BLaER1 (cell line): ENCODE data around the gene VEPH1.

Experiments
- H3K27ac ChIP-seq: shearing (Covaris generic); formaldehyde crosslinking; 2 replicates; pipeline ENCODE4 v1.8.1; 2022
- H3K27me3 ChIP-seq: shearing (Covaris generic); formaldehyde crosslinking; 2 replicates; pipeline ENCODE4 v1.8.1; 2022
- H3K36me3 ChIP-seq: shearing (Covaris generic); formaldehyde crosslinking; 2 replicates; pipeline ENCODE4 v1.8.1; 2022
- H3K4me1 ChIP-seq: shearing (Covaris generic); formaldehyde crosslinking; 2 replicates; pipeline ENCODE4 v1.8.1; 2022
- H3K4me2 ChIP-seq: shearing (Covaris generic); formaldehyde crosslinking; 2 replicates; pipeline ENCODE4 v1.8.1; 2022
- H3K4me3 ChIP-seq: shearing (Covaris generic); formaldehyde crosslinking; 2 replicates; pipeline ENCODE4 v1.8.1; 2022
- H3K9ac ChIP-seq: shearing (Covaris generic); formaldehyde crosslinking; 2 replicates; pipeline ENCODE4 v1.8.1; 2022
- H3K9me3 ChIP-seq: shearing (Covaris generic); formaldehyde crosslinking; 2 replicates; pipeline ENCODE4 v1.8.1; 2022
- H4K20me1 ChIP-seq: shearing (Covaris generic); formaldehyde crosslinking; 2 replicates; pipeline ENCODE4 v1.8.1; 2022
- Cebpa-rat ChIP-seq: shearing (Covaris generic); IDR thresholded peaks from 2 replicates; pipeline ENCODE4 v1.8.1; 2022

VEPH1 gene

DNA sequence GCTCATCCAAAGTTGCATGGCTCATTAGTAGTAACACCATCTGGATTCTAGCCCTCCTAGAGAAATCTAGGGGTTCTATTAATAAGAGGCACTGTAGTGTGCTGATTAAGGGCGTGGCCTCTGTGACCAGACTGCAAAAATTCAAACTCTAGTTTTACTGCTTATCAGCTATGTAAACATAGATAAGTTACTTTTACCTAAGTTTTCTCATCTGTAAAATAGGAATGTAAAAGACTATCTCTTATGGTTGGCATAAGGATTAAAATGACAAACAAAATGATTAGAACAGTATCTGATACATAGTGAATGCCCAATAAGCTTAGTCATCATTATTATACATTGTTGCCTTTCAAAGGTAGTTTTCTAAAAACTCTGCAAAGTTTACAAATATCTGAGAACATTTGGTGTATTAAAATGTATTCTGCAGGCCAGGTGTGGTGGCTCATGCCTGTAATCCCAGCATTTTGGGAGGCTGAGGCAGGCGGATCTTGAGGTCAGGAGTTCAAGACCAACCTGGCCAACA is 62.1 kb downstream of the VEPH1 start:
- Histone ChIP-seq H4K20me1 (no peaks in the 10 kb centered on the region), H3K4me3 (no peak overlapping the region), H3K36me3 (peaks cover 9% of the 10 kb centered on the region; the same call in 1 of the 2 replicates), H3K4me2 (no peak overlapping the region), H3K27me3 (no peaks in the 10 kb centered on the region), H3K27ac (no peak overlapping the region), H3K9me3 (peaks cover 18% of the 10 kb centered on the region), H3K4me1 (no peaks in the 10 kb centered on the region), H3K9ac (no peak overlapping the region)
- no peak for TF ChIP-seq Cebpa-rat

- no peak overlapping the region for H3K4me3 ChIP-seq
- no peak overlapping the region for H3K9ac ChIP-seq
- peaks cover 18% of the 10 kb centered on the region for H3K9me3 ChIP-seq
- H4K20me1 ChIP-seq = no peaks in the 10 kb centered on the region
- no peak overlapping the region for H3K4me2 ChIP-seq
- no peaks in the 10 kb centered on the region for H3K27me3 ChIP-seq
- H3K27ac ChIP-seq = no peak overlapping the region
- no peaks in the 10 kb centered on the region for H3K4me1 ChIP-seq
- H3K36me3 ChIP-seq = peaks cover 9% of the 10 kb centered on the region; the same call in 1 of the 2 replicates
- no peak for TF ChIP-seq Cebpa-rat
These were observed 65.0 kb downstream of the VEPH1 start for GRCh38 chr3:157438194-157438730.

GRCh38 chr3:157436583-157437291 is 66.5 kb downstream of the VEPH1 start, which contains the start of gene PTX3:
Gene PTX3, plus strand, starts transcription at chr3:157436850. Its CDS starts 84 bp downstream, at chr3:157436934.
- TF ChIP-seq Cebpa-rat = no peak
- H3K4me2 ChIP-seq = no peak within 1 kb of the TSS
- peaks cover 18% of the 10 kb centered on the region for H3K9me3 ChIP-seq
- H3K27me3 ChIP-seq = no peaks in the 10 kb centered on the region
- no peaks in the 10 kb centered on the region for H3K4me1 ChIP-seq
- no peaks in the 10 kb centered on the region for H4K20me1 ChIP-seq
- H3K4me3 ChIP-seq = no peak within 1 kb of the TSS
- no peak within 1 kb of the TSS for H3K27ac ChIP-seq
- H3K9ac ChIP-seq = no peak within 1 kb of the TSS
- H3K36me3 ChIP-seq = peaks cover 9% of the 10 kb centered on the region; the same call in 1 of the 2 replicates

DNA sequence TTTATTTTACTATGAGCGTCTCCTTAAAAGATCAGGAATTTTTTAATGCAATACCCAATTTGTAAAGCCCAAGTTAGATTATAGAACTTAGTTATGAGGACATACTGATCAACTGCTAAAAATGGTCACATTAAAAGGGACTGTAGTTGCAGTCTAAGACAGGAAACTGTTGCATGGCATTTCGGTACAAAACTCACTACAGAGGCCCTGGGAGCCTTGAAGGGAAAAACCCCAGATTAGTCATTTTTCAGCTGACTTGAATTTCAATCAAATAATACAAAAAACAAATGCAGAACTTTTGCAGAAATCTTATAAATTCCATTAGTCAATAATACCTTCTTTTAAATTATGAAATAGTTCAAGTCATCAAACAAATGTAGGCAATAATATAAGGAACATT is 73.5 kb downstream of the VEPH1 start:
- H3K27me3 ChIP-seq = no peaks in the 10 kb centered on the region
- no peak overlapping the region for H3K27ac ChIP-seq
- H3K9me3 ChIP-seq = peaks cover 7% of the 10 kb centered on the region
- no peaks in the 10 kb centered on the region for H4K20me1 ChIP-seq
- H3K4me2 ChIP-seq = no peak overlapping the region
- no peaks in the 10 kb centered on the region for H3K4me1 ChIP-seq
- H3K4me3 ChIP-seq = no peak overlapping the region
- TF ChIP-seq Cebpa-rat = no peak
- H3K9ac ChIP-seq = no peak overlapping the region
- H3K36me3 ChIP-seq = no peaks in the 10 kb centered on the region

GRCh38 chr3:157428853-157429252 is 74.4 kb downstream of the VEPH1 start:
- TF ChIP-seq Cebpa-rat = no peak
- peaks cover 7% of the 10 kb centered on the region for H3K9me3 ChIP-seq
- no peaks in the 10 kb centered on the region for H3K27me3 ChIP-seq
- H4K20me1 ChIP-seq = no peaks in the 10 kb centered on the region
- no peak overlapping the region for H3K27ac ChIP-seq
- H3K9ac ChIP-seq = no peak overlapping the region
- no peaks in the 10 kb centered on the region for H3K4me1 ChIP-seq
- H3K4me2 ChIP-seq = no peak overlapping the region
- no peaks in the 10 kb centered on the region for H3K36me3 ChIP-seq
- H3K4me3 ChIP-seq = no peak overlapping the region

- Histone ChIP-seq H3K9me3 (peaks cover 7% of the 10 kb centered on the region), H3K4me2 (no peak overlapping the region), H3K36me3 (no peaks in the 10 kb centered on the region), H3K27ac (no peak overlapping the region), H3K9ac (no peak overlapping the region), H3K27me3 (no peaks in the 10 kb centered on the region; the same call in 1 of the 2 replicates), H3K4me3 (no peak overlapping the region), H3K4me1 (no peaks in the 10 kb centered on the region), H4K20me1 (no peaks in the 10 kb centered on the region)
- no peak for TF ChIP-seq Cebpa-rat
These were observed 75.3 kb downstream of the VEPH1 start for GRCh38 chr3:157427901-157428300.

- H3K4me1 ChIP-seq = no peaks in the 10 kb centered on the region
- no peak overlapping the region for H3K4me3 ChIP-seq
- no peaks in the 10 kb centered on the region for H3K36me3 ChIP-seq
- no peaks in the 10 kb centered on the region; the same call in 1 of the 2 replicates for H3K27me3 ChIP-seq
- peaks cover 7% of the 10 kb centered on the region for H3K9me3 ChIP-seq
- no peak overlapping the region for H3K9ac ChIP-seq
- H3K27ac ChIP-seq = no peak overlapping the region
- H3K4me2 ChIP-seq = no peak overlapping the region
- no peaks in the 10 kb centered on the region for H4K20me1 ChIP-seq
- no peak for TF ChIP-seq Cebpa-rat
These were observed 79.9 kb downstream of the VEPH1 start for GRCh38 chr3:157423337-157423736.

DNA sequence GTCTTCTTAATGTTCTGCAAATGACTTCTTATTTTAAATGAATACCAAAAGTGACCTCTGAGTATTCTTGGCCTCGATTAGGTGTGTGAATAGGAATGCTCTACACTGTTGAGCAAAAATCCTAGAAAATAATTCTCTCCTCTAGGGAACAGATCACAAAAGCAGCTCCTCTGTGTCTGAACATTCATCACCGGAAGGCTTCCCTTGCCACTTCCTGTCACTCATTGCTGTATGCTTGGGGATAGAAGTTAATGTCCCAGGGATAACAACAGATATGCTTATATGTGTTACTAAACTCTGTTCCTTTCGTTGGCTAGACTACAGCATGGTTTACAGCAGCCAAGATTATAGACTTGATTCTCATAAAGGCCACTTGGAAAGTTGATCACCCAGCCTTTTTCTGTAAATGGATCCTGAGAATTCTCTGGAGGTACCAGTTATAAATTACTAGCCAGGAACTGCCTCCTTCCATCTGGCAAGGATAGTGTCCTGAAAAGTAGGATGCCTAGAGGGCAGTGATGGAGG is 82.5 kb downstream of the VEPH1 start:
- H3K4me3 ChIP-seq = no peak overlapping the region
- H3K9me3 ChIP-seq = peaks cover 7% of the 10 kb centered on the region
- TF ChIP-seq Cebpa-rat = no peak
- H3K27ac ChIP-seq = no peak overlapping the region
- H3K4me2 ChIP-seq = no peak overlapping the region
- no peaks in the 10 kb centered on the region for H4K20me1 ChIP-seq
- no peaks in the 10 kb centered on the region for H3K4me1 ChIP-seq
- H3K9ac ChIP-seq = no peak overlapping the region
- no peaks in the 10 kb centered on the region for H3K36me3 ChIP-seq
- no peaks in the 10 kb centered on the region; the same call in 1 of the 2 replicates for H3K27me3 ChIP-seq

DNA sequence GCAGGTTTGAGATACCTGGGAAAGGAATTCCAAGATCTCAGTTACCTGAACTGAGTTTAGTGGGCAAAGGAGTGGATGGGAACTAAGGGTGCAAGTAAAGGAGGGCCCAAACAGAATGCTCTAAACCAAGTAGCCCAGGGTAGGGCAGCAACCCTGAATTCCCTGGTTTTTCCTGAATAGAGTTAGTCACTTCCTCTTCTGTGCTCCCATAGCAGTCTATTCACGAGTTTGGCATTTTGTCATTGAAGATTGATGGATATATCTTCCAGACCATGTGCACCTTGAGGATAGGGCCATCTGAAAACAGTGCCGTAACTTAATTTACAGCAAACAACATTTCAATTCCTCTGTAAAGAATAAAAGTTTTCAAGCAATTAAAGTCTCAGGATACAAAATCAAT is 85.1 kb downstream of the VEPH1 start:
- H3K4me3 ChIP-seq = no peak overlapping the region
- H4K20me1 ChIP-seq = no peaks in the 10 kb centered on the region
- no peaks in the 10 kb centered on the region for H3K9me3 ChIP-seq
- H3K27ac ChIP-seq = no peak overlapping the region
- H3K4me2 ChIP-seq = no peak overlapping the region
- no peaks in the 10 kb centered on the region for H3K36me3 ChIP-seq
- H3K4me1 ChIP-seq = no peaks in the 10 kb centered on the region
- no peak for TF ChIP-seq Cebpa-rat
- H3K9ac ChIP-seq = no peak overlapping the region
- no peaks in the 10 kb centered on the region; the same call in 1 of the 2 replicates for H3K27me3 ChIP-seq

- Histone ChIP-seq H3K4me3 (no peak overlapping the region), H3K4me1 (no peaks in the 10 kb centered on the region), H3K36me3 (no peaks in the 10 kb centered on the region), H3K27ac (no peak overlapping the region), H3K9ac (no peak overlapping the region), H4K20me1 (no peaks in the 10 kb centered on the region), H3K27me3 (no peaks in the 10 kb centered on the region), H3K4me2 (no peak overlapping the region), H3K9me3 (no peaks in the 10 kb centered on the region)
- no peak for TF ChIP-seq Cebpa-rat
These were observed 86.0 kb downstream of the VEPH1 start for GRCh38 chr3:157417247-157417646.
